RPMI7951 (cell line): ENCODE results near the gene OTOP3. TPM values are rescaled to one million over a fixed set of nuclear protein-coding genes. Genes with fewer than 3 reads are reported as not detected.
A peak's percentile ranks its signal among the peaks of the same experiment; 100 is the strongest.
"Not testable (repeated sequence)": the region's sequence is repeated elsewhere in the genome, so short reads cannot be mapped to it uniquely, and the experiment has no call there.

ENCODE experiments used
- DNase-seq: peaks from one replicate; pipeline ENCODE4 v3.0.0-alpha.2; 2012; ENCODE audit warnings: low read depth
- total RNA-seq: library from RNA; depleted of rRNA; stranded (reverse); fragments of >200 nt; shearing (Covaris generic); gene quantifications from 2 replicates; pipeline ENCODE4 v1.2.3, GENCODE V29; 2014; rRNA removed

The OTOP3 gene
- total RNA-seq, 1 experiment from 2014 or later = not detected

- not testable (repeated sequence) for DNase-seq
Measured at GRCh38 chr17:74982663-74983313, 47.1 kb downstream of the OTOP3 start.

GRCh38 chr17:74986206-74986576, 50.5 kb downstream of the OTOP3 start:
- DNase-seq = no peak

- peak; percentile 87 for DNase-seq
Measured at GRCh38 chr17:74987418-74987908, 51.8 kb downstream of the OTOP3 start, which contains the start of gene CDR2L. Gene CDR2L (plus strand): TSS chr17:74987632. CDS start chr17:74988044, 412 bp downstream.

GRCh38 chr17:74987909-74988711, 52.4 kb downstream of the OTOP3 start:
- peak; percentile 66 for DNase-seq

GRCh38 chr17:74990581-74991105, 54.9 kb downstream of the OTOP3 start:
- DNase-seq = no peak

GRCh38 chr17:74992223-74992622, 56.5 kb downstream of the OTOP3 start:
- no peak for DNase-seq

GRCh38 chr17:74994440-74994839, 58.7 kb downstream of the OTOP3 start:
- DNase-seq = no peak

GRCh38 chr17:74995847-74996246, 60.1 kb downstream of the OTOP3 start:
- no peak for DNase-seq

GRCh38 chr17:74998783-74999182, 63.1 kb downstream of the OTOP3 start:
- DNase-seq = no peak

- no peak for DNase-seq
Measured at GRCh38 chr17:74999523-74999922, 63.8 kb downstream of the OTOP3 start.

Other genes with a start within 250 kb of the OTOP3 start
- gene CD300LF, start 223.0 kb upstream of the OTOP3 start, total RNA-seq = not detected in 2 replicates
- not detected in 2 replicates for gene RAB37, start 198.6 kb upstream of the OTOP3 start, total RNA-seq
- gene NHERF1, start 187.3 kb upstream of the OTOP3 start, total RNA-seq = 15.0 TPM in 2 replicates
- gene NAT9, start 159.6 kb upstream of the OTOP3 start, total RNA-seq = 11.4 and 12.1 TPM in 2 replicates
- gene GRIN2C, start 76.0 kb upstream of the OTOP3 start, total RNA-seq = not detected in 2 replicates
- gene FDXR, start 62.9 kb upstream of the OTOP3 start, total RNA-seq = 3.4 and 6.1 TPM in 2 replicates
- not detected in 2 replicates for gene FADS6, start 42.3 kb upstream of the OTOP3 start, total RNA-seq
- not detected in 2 replicates for gene USH1G, start 12.6 kb upstream of the OTOP3 start, total RNA-seq
- gene OTOP2, start 11.6 kb upstream of the OTOP3 start, total RNA-seq = not detected in 2 replicates
- 0.10 and 0.60 TPM in 2 replicates for gene HID1, start 36.9 kb downstream of the OTOP3 start, total RNA-seq
- 8.4 and 8.9 TPM in 2 replicates for gene CDR2L, start 51.7 kb downstream of the OTOP3 start, total RNA-seq
- 48.8 and 69.0 TPM in 2 replicates for gene MRPL58, start 76.8 kb downstream of the OTOP3 start, total RNA-seq
- 369 and 413 TPM in 2 replicates for gene ATP5PD, start 111.1 kb downstream of the OTOP3 start, total RNA-seq
- 11.8 and 13.5 TPM in 2 replicates for gene KCTD2, start 111.3 kb downstream of the OTOP3 start, total RNA-seq
- 6.6 and 8.8 TPM in 2 replicates for gene SLC16A5, start 152.1 kb downstream of the OTOP3 start, total RNA-seq
- gene ARMC7, start 174.1 kb downstream of the OTOP3 start, total RNA-seq = 3.7 and 4.3 TPM in 2 replicates
- gene NT5C, start 195.8 kb downstream of the OTOP3 start, total RNA-seq = 78.1 and 78.9 TPM in 2 replicates
- gene JPT1, start 218.6 kb downstream of the OTOP3 start, total RNA-seq = 281 and 336 TPM in 2 replicates
- gene SUMO2, start 247.1 kb downstream of the OTOP3 start, total RNA-seq = 128 and 141 TPM in 2 replicates